Activated T-cell treated with anti-CD3 and anti-CD28 coated beads, Interleukin-2, amount 50 U/mL, for 1 hour (primary cell): ENCODE measurements around the gene TMTC2.

Experiments used
- DNase-seq: peaks from one replicate; pipeline ENCODE4 v3.0.0-alpha.2; 2020

The TMTC2 gene

GRCh38 chr12:83027021-83027723 lies 340.5 kb downstream of the TMTC2 start:
- no peak for DNase-seq

GRCh38 chr12:83031196-83031595 lies 344.5 kb downstream of the TMTC2 start:
- no peak for DNase-seq

- no peak for DNase-seq
Observed at GRCh38 chr12:83036847-83037246, 350.1 kb downstream of the TMTC2 start.

- no peak for DNase-seq
Observed at GRCh38 chr12:83039413-83039812, 352.7 kb downstream of the TMTC2 start.

- DNase-seq = no peak
Observed at GRCh38 chr12:83040339-83040738, 353.6 kb downstream of the TMTC2 start.

- DNase-seq = no peak
Observed at GRCh38 chr12:83040991-83041390, 354.3 kb downstream of the TMTC2 start.

GRCh38 chr12:83042441-83043200 lies 355.9 kb downstream of the TMTC2 start:
- DNase-seq = no peak

- no peak for DNase-seq
Observed at GRCh38 chr12:83044736-83045135, 358.0 kb downstream of the TMTC2 start.

GRCh38 chr12:83046019-83046418 lies 359.3 kb downstream of the TMTC2 start:
- no peak for DNase-seq

GRCh38 chr12:83049306-83049705 lies 362.6 kb downstream of the TMTC2 start:
- DNase-seq = no peak

GRCh38 chr12:83052890-83053541 lies 366.3 kb downstream of the TMTC2 start:
- DNase-seq = no peak

- DNase-seq = no peak
Observed at GRCh38 chr12:83057436-83057835, 370.7 kb downstream of the TMTC2 start.

- DNase-seq = no peak
Observed at GRCh38 chr12:83059107-83059506, 372.4 kb downstream of the TMTC2 start.

- DNase-seq = no peak
Observed at GRCh38 chr12:83065562-83065961, 378.9 kb downstream of the TMTC2 start.

GRCh38 chr12:83067981-83068380 lies 381.3 kb downstream of the TMTC2 start:
- no peak for DNase-seq

GRCh38 chr12:83074358-83074894 lies 387.7 kb downstream of the TMTC2 start:
- no peak for DNase-seq

- no peak for DNase-seq
Observed at GRCh38 chr12:83075471-83075870, 388.8 kb downstream of the TMTC2 start.

GRCh38 chr12:83077041-83077440 lies 390.3 kb downstream of the TMTC2 start:
- DNase-seq = no peak

- no peak for DNase-seq
Observed at GRCh38 chr12:83082690-83083276, 396.1 kb downstream of the TMTC2 start.

GRCh38 chr12:83083616-83084015 lies 396.9 kb downstream of the TMTC2 start:
- no peak for DNase-seq

GRCh38 chr12:83084516-83085234 lies 398.0 kb downstream of the TMTC2 start:
- DNase-seq = no peak

- no peak for DNase-seq
Observed at GRCh38 chr12:83086023-83086422, 399.3 kb downstream of the TMTC2 start.

GRCh38 chr12:83089575-83089974 lies 402.9 kb downstream of the TMTC2 start:
- no peak for DNase-seq
